ENCODE measurements around the gene CRK. TPM values are rescaled to one million over a fixed set of nuclear protein-coding genes. Genes with fewer than 3 reads are reported as not detected.

The CRK gene
- polyA plus RNA-seq, 1 experiment, result 53.8 TPM

DNA sequence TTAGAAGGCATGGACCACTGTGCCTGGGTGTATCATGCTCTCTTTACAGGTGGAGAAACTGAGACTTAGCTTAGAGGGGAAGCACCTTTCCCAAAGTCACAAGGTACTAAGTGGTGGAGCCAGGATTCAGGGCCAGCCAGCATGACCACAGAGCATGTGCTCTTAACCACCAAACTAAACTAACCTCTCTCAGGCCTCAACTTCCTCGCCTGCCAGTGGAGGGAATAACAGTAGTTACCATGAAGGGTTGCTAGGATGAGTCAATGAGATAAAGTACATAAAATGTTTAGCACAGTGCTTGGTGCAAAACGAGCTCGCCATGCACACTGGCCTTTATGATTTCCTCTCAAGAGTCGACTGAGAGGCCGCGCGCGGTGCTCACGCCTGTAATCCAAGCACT, 42.8 kb upstream of the CRK start:
- POLR2A ChIA-PET, result no interaction called here
- TF ChIP-seq, protein P1, sequence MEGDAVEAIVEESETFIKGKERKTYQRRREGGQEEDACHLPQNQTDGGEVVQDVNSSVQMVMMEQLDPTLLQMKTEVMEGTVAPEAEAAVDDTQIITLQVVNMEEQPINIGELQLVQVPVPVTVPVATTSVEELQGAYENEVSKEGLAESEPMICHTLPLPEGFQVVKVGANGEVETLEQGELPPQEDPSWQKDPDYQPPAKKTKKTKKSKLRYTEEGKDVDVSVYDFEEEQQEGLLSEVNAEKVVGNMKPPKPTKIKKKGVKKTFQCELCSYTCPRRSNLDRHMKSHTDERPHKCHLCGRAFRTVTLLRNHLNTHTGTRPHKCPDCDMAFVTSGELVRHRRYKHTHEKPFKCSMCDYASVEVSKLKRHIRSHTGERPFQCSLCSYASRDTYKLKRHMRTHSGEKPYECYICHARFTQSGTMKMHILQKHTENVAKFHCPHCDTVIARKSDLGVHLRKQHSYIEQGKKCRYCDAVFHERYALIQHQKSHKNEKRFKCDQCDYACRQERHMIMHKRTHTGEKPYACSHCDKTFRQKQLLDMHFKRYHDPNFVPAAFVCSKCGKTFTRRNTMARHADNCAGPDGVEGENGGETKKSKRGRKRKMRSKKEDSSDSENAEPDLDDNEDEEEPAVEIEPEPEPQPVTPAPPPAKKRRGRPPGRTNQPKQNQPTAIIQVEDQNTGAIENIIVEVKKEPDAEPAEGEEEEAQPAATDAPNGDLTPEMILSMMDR (IDR thresholded peaks at IDR 0.05; ENCODE audit: insufficient read depth, low read depth, low read length), result no peak
- H3K4me3 ChIP-seq (ENCODE audit: low read depth, low read length), result no peak overlapping the region
- peak; percentile 40 for DNase-seq (ENCODE audit: low read depth)
- no peaks in the 10 kb centered on the region for H3K27me3 ChIP-seq (ENCODE audit: control insufficient read depth, insufficient read depth, low read length)
- CTCF ChIA-PET, result interaction anchor here (1.0 to 1.5 kb wide), 2 partner anchors 18 to 134 kb away, joined by 3 read pairs; partner anchors contain the start of gene INPP5K
- peaks cover 10% of the 10 kb centered on the region for H3K36me3 ChIP-seq (ENCODE audit: control insufficient read depth, insufficient read depth, low read length)

DNA sequence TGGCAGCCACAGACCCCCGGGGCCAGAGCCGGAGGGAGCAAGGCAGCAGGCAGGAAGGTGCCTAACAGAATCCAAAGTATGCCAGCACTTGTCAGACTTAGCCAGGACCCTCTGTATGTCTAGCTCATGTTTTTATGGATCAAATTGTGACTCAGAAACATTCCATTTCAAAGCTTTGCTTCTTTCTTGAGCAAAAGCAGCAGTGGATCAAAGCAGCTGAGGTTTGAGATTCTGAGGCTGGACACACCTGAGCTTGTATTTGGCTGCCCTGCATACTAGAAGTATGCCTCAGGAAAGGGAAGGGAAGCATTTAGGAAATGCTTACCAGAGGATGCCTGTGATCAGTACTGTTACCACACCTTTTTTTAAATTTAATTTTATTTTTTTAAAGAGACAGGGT, 42.2 kb upstream of the CRK start:
- ChIA-PET POLR2A (no interaction called here), CTCF (interaction anchor here (1.0 to 1.5 kb wide), 2 partner anchors 18 to 133 kb away, joined by 3 read pairs; partner anchors contain the start of gene INPP5K)

DNA sequence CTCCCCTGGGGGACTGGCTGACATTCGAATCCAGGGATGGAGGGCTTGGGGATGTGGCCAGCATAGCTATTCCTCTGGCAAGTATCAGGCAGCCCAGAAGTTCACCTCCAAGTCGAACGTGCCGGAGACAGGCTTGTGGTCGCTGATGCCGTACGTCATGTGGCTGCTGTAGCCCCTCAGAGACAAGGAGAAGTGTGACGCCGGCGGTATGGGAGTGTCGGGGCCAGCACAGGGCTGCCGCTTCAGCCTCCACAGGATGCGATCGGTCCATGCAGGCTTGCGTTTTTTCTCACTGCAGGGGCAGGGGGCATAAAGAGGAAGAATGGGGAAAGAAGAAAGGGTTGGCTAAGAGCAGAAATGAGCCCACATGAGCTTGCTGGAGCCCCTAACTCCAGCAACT, 41.8 kb upstream of the CRK start:
- CTCF ChIA-PET, result interaction anchor here (1.2 kb wide), 1 partner anchor 18 kb away, joined by 4 read pairs; no protein-coding TSS in a partner anchor
- DNase-seq (ENCODE audit: low read depth), result no peak
- TF ChIP-seq, protein P1 (IDR thresholded peaks at IDR 0.05; ENCODE audit: insufficient read depth, low read depth, low read length), result no peak
- Histone ChIP-seq H3K4me3 (ENCODE audit: low read depth, low read length) (no peak overlapping the region), H3K36me3 (ENCODE audit: control insufficient read depth, insufficient read depth, low read length) (peaks cover 10% of the 10 kb centered on the region), H3K27me3 (ENCODE audit: control insufficient read depth, insufficient read depth, low read length) (no peaks in the 10 kb centered on the region)
- POLR2A ChIA-PET, result no interaction called here

More for the DNA sequence above, 42.2 kb upstream of the CRK start:
- Histone ChIP-seq H3K4me3 (ENCODE audit: low read depth, low read length) (no peak overlapping the region), H3K36me3 (ENCODE audit: control insufficient read depth, insufficient read depth, low read length) (peaks cover 10% of the 10 kb centered on the region), H3K27me3 (ENCODE audit: control insufficient read depth, insufficient read depth, low read length) (no peaks in the 10 kb centered on the region)
- TF ChIP-seq, protein P1 (IDR thresholded peaks at IDR 0.05; ENCODE audit: insufficient read depth, low read depth, low read length), result no peak
- no peak for DNase-seq (ENCODE audit: low read depth)

DNA sequence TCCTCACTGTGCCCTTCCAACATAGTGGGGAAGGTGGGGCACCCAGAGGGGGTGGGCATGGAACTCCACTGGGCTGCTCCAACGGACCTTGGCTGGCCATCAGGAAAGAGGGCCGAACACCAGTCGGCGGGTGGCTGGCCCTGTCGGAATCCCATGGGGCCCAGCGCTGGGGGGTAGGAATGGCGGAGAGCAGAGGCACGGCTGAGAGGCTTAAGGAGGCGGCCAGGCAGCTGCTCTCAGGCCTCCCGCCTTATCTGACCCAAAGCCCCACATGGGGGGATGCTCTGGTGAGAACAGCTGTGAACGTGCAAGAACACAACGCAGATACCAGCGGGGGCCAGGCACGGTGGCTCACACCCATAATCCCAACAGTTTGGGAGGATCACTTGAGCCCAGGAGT, 40.8 kb upstream of the CRK start:
- CTCF ChIA-PET, result interaction anchor here (1.2 to 1.8 kb wide), 2 partner anchors 15 to 19 kb away, joined by 4 read pairs; no protein-coding TSS in a partner anchor
- Histone ChIP-seq H3K36me3 (ENCODE audit: control insufficient read depth, insufficient read depth, low read length) (peaks cover 7% of the 10 kb centered on the region), H3K4me3 (ENCODE audit: low read depth, low read length) (no peak overlapping the region), H3K27me3 (ENCODE audit: control insufficient read depth, insufficient read depth, low read length) (no peaks in the 10 kb centered on the region)
- DNase-seq (ENCODE audit: low read depth), result no peak
- POLR2A ChIA-PET, result no interaction called here
- TF ChIP-seq, protein P1 (IDR thresholded peaks at IDR 0.05; ENCODE audit: insufficient read depth, low read depth, low read length), result no peak

DNA sequence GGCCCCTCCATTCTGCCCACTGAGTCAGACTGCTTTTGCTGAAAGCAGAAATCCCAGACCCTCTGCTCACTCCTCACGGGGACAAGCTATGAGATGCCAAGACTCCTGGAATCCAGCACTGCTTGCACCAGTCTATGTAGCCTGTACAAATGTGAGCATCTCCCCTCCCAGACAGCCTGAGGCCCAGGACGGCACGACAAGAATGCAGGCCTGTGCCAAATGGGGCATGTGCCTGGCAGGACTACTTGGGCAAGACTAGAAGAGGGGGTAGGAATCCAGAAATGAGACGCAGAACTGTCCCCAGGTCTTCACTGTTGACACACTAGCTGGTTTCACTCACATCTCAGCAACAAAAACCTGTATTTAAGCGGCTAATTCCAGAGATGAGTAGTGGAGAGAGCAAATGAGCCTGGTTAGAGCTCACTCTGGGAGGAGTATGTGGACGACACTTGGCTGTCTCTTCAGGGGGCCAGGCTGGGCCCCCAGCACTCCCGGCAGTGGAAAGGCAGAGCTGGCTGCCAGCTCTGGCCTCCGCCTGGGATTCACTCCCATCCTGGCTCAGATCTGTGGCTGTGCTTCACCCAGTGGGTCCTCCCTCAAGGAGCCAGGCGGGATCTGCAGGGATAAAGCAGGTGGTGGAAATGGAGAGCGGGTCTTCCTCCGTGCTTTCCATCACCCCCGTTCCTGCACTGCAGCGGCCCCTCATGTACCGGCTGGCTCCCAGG, 39.4 kb upstream of the CRK start:
- ChIA-PET CTCF (interaction anchor here (0.6 to 1.8 kb wide), 5 partner anchors 14 to 135 kb away, joined by 3 to 9 read pairs (median 4); partner anchors contain the start of gene INPP5K), POLR2A (interaction anchor here (0.6 kb wide), 1 partner anchor 24 kb away, joined by 3 read pairs; no protein-coding TSS in a partner anchor)
- TF ChIP-seq, protein P1 (IDR thresholded peaks at IDR 0.05; ENCODE audit: insufficient read depth, low read depth, low read length), result no peak
- Histone ChIP-seq H3K4me3 (ENCODE audit: low read depth, low read length) (no peak overlapping the region), H3K36me3 (ENCODE audit: control insufficient read depth, insufficient read depth, low read length) (peaks cover 6% of the 10 kb centered on the region; the same call in 1 of the 2 replicates), H3K27me3 (ENCODE audit: control insufficient read depth, insufficient read depth, low read length) (no peaks in the 10 kb centered on the region)
- DNase-seq (ENCODE audit: low read depth), result no peak

All from BJ (cell line).